GM21515 (cell line): ENCODE measurements around the gene KIF26B.
"Not testable (repeated sequence)": the region's sequence is repeated elsewhere in the genome, so short reads cannot be mapped to it uniquely, and the experiment has no call there.

Source experiments
- ATAC-seq: cut with Tn5 transposase; IDR thresholded peaks from one replicate; pipeline ENCODE4 v1.9.1; 2021; ENCODE audit not compliant: unreplicated experiment

KIF26B gene

DNA sequence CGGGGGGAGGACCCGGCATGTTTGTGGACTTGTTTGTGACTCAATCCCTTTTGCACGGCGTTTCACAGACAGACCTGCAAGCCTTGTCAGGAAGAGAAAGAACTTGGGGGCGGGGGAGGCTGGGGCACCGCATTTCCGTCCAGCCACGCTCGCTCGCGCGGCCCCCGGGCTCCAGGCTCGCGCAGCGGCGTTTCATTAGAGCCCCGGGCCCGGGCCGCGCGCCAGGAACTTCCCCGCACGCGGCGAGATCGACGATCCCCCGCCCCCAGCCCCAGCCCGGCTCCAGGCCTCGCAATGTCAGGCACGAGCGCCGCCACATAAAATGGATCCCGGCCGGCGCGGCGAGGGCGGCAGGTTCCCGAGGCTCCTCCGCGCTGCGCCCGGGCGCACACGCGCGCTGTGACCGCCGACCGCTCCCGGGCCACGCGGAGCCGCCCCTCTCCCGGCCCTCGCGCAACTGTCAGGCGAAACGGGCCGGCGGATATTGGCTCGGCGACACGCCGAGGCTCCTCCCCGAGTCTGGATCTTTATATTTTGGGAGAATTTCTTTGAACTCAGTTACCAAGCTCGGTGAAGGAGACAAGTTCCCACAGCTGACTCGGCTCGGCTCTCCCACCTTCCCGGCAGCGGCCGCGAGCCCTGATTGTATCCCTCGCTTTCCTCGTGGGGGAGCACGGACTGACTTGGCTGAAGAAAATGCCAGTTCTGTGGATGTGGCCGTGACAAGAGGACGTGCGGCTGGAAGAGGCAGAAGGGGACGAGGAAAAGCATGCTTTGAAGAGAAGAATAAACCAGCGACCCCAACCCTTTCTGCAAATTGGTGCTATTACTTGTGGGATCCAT, at the start of gene KIF26B:
TSS of gene KIF26B (plus strand) at position 557 of the 843 bp plus-strand sequence. CDS start 440 bp downstream, outside the sequence.
- ATAC-seq = no peak

DNA sequence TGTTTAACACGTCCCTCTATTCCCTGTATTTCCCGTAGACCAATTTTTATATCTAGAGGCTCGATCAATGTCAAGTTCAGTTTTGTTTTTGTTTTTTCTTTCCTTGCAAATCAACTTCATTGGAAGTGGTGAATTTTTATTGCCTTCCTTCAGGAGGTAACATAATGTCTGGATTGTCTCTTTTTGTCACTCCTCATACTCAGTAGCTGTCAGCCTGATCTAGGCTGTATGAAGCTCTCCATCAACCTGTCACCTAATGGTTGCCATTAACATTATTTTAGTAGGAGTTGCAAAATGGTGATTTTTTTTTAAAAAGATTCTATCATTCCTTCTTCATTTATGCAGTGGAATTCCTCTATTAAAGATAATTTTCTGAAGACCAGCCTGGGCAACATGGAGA, 49.7 kb upstream of the KIF26B start:
- no peak for ATAC-seq

DNA sequence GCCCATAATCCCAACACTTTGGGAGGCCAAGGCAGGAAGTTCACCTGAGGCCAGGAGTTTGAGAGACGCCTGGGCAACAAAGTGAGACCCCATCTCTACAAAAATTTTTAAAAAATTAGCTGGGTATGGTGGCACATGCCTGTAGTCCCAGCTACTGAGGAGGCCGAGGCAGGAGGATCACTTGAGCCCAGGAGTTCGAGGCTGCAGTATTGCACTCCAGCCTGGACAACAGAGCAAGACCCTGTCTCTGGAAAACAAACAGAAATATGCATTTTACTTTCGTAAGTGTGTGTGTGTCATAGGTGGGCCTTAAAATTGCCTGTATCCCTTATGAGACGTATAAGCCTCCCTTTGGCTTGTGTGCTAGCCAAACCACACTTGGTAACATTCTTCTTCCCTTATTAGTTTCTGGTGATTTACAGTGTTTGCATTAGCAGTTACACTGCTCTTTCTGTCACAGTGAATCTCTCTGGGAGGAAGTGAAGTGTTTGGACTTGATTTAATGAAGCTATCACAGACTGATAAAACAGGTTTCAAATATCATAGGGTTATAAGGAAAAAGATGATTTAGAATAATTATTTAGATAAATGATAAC, 48.9 kb upstream of the KIF26B start:
- no peak for ATAC-seq

DNA sequence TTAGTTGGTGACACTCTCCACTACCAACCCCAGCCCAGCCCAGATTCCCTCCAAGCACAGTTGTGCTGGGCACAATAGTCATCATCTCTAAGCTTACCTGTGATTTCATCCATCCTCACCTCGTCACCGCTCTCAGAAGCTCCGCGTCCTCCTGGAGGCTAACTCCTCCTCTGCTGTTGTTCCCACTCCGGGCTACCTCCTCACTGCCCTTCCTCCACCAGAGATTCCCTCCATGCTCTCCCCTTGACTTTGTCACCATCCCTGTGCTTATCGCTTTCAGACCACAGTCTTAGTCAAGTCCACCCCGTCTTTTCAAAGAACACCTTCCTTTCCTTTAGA, 47.0 kb upstream of the KIF26B start:
- ATAC-seq = no peak

DNA sequence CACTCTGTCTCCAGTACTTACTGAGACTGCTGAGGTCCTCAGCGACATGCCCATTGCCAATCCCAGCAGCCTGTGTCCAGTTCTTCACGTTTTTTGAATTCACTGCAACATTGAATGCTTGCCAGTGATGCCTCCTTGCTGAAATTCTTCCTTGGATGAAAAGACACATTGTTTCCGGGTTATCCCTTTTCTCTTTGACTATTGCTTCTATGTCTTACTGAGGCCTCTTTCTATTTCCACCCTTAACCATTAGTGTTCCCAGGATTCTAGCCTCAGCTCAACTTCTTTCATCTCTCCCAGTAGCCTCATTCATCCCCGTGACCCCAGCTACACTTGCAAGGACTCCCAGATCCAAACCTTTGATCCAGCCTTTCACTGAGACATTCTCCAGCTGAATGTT, 46.5 kb upstream of the KIF26B start:
- no peak for ATAC-seq

DNA sequence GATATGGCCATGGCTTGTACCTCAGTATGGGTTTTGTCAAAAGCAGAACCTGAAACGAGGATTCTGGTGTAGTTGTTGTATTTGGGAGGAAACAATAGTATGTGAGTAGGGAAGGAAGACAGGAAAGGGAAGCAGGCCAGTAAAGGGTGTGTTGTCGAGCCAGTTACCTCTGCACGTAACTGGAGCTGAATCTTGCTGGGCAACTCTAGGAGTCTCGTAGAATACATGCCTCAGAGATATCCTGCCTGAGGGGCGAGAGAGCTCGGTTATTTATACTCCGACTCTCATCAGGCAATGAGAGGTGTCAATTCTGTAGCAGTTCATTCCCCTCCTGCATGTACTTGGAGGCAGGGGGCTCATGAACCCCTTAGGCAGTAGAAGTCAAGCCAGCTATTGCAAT, 45.9 kb upstream of the KIF26B start:
- ATAC-seq = no peak

DNA sequence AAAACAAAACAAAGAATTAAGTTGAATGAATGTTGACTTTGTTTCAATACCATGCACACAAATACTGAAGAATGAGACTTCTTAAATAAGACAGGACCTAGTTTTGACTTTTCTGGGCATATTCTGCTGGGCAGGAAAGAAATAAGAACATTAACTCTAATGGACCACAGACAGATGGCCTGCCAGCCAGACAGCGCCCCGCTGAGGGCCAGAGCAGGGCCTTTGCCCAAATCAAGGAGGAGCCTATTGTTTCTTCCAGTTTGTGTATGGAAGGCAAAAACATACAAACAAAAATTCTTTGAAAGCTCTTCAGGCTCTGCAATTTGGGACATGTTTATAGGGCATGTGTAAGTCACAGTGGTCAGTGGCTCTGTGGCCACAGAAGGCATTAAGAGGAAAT, 44.4 kb upstream of the KIF26B start:
- ATAC-seq = no peak

DNA sequence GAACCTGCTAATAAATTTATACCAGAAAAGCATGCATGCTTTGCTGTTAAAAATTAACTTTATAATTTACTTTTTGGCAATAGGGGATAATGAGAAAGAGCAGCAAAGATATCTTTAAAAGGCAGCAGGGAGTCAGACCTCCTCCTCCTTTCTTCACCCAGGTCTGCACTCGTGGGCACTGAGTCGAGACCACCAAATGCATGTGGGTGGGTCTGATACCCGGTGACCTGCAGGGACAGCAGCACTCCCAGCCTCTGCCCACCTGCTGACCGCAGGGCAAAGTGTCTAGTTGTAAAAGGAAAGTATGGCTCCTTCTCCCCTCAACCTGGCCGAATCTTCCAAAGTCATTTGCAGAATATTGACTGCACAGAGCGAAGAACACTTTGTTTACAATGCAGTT, 43.7 kb upstream of the KIF26B start:
- ATAC-seq = no peak

DNA sequence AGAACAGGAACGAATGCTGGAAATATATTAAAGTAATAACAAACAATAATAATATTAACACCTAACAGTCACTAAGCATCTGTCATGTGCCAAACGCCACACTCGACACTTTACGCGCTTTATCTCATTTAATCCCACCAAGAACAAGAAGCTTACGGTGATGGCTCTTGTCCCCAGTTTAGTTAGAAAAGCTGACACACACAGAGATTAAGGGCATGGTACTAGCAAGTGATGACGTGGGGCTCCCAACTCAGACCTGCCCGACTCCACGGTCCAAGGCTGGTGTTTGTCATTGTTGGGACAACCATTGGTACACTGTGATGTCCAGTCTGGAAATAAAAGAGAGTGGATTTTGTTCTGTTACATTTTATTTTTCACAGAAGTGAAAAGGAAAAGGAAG, 41.1 kb upstream of the KIF26B start:
- ATAC-seq = no peak

DNA sequence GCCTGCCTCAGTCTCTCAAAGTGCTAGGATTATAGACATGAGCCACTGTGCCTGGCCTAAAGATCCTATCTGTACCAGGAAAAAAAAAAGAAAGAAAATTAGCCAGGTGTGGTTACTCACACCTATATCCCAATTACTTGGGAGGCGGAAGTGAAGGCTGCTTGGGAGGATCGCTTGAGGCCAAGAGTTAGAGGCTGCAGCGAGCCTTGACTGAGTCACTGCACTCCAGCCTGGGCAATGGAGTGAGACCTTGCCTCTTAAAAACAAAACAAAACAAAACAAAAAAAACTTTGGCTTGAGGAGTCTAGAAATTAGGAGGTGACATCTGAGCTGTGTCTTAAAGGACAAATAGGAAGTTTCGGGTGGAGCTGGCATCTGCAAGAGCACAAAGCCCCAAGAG, 38.7 kb upstream of the KIF26B start:
- ATAC-seq = no peak

DNA sequence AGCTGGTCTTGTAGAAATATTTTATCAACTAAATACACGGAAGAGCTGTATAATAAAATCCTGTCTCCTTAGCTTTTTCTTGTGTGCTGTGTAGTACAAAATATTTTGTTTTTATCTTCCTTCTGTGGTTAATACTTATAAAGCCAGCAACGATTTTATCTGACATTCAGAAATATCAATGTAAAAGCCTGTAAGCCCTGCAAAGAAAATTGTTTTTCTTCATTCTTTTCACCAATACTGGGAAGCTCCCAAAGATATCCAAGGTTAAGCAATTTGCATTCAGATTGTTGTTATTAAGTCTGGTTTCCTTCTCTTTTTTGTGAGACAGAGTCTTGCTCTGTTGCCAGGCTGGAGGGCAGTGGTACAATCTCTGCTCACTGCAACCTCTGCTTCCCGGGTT, 38.0 kb upstream of the KIF26B start:
- ATAC-seq = no peak

DNA sequence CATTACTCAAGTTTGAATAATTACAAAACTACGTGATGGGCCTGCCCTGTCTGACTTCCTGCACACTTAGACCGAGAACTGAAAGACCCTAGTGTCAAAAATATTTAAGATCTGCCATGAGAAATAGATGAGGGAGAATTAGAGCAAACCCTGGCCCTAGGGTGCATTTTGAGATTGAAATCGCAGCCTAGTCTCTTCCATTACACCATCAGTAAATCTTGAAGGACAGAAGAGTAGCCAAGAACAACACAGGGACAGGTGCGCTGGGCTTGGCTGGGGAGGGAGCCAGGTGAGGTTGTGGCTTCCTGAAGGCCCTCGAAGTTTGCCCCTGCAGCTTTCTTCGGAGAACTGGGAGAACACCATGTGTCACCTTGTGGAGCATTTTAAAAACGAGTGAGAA, 36.7 kb upstream of the KIF26B start:
- ATAC-seq = no peak

DNA sequence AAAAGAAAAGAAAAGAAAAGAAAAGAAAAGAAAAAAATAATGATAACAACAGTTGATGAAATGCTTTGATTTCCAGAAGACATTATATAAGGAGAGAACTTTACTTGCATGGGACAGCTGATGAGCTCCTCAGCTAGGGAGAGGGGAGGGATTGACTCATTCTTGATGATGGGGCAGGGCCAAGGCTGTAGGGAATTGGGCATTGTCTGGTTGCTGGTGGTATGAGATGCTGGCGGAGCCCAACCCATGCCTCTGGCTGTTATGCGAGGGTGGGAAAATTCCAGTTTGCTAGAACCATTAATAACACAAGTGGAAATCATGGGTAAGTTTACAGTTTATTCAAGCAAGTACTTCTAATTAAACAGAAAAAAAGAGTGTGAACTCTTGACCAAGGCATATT, 36.0 kb upstream of the KIF26B start:
- no peak for ATAC-seq

DNA sequence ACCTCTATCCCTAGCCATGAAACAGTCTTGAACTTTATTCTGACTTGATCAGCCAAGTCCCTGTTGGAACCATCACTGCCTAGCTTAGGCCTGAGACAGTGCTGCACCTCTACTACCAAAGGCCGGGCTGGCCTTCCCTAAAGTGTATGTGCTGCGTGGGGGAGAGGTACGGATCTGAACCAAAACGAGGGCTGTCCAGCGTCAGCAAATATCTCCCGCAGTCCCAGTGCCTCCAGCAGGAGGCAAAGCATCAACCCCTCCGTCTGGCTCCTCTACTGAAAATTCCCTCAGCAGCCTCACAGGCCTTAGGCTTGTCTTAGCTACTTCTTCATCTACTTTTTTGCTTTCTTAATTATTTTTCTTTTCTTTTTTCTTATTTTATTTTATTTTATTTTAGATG, 33.3 kb upstream of the KIF26B start:
- no peak for ATAC-seq

DNA sequence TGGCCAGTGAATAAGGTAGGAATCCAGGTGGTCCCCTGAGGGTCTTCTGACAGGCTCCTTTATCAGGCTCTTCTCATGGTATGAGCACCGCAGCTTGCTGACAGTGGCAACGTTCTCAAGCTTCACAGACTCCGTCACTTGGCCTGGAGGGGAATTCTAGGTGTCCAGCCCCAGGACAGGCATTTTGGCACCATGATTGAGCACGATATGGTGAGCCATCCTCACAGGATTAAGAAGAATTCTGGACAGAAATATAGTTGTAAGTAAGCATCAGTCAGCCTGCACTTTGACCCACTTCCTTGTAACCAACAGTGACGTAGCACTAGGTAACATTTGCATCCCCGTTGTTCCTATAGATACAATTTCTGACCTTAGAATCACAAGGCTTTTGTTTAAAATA, 30.5 kb upstream of the KIF26B start:
- ATAC-seq = no peak

DNA sequence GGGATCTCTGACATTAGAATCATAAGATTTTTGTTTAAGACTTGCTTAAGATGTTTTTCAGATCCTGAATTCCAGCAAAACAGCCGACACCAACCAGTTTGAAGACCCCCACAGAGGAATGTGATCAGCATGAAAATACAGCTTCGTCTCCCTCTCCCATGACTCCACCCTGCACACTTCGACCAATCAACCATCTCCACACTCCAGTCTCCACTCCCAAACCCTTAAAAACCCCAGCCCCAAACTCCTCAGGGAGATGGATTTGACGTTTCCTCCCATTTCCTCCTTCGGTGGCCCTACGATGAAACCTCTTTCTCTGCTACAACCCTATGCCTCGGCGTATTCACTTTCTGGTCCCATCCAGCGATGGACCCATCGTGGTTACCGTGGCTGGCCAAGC, 30.1 kb upstream of the KIF26B start:
- no peak for ATAC-seq

DNA sequence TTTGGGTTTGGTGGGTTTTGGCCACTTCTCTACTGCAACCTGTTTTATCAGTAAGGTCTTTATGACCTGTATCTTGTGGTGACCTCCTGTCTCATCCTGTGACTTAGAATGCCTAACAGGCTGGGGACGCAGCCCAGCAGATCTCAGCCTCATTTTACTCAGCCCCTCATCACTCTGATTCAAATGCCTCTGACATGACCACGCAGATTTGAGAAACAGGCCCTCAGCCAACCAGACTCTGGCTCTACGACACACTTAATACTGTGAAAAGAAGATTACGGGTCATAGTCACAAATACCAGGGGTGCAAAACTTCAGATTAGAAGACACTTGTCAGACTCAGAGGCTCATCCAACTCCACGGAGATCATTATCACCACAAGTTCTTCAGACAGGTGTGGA, 28.3 kb upstream of the KIF26B start:
- no peak for ATAC-seq

DNA sequence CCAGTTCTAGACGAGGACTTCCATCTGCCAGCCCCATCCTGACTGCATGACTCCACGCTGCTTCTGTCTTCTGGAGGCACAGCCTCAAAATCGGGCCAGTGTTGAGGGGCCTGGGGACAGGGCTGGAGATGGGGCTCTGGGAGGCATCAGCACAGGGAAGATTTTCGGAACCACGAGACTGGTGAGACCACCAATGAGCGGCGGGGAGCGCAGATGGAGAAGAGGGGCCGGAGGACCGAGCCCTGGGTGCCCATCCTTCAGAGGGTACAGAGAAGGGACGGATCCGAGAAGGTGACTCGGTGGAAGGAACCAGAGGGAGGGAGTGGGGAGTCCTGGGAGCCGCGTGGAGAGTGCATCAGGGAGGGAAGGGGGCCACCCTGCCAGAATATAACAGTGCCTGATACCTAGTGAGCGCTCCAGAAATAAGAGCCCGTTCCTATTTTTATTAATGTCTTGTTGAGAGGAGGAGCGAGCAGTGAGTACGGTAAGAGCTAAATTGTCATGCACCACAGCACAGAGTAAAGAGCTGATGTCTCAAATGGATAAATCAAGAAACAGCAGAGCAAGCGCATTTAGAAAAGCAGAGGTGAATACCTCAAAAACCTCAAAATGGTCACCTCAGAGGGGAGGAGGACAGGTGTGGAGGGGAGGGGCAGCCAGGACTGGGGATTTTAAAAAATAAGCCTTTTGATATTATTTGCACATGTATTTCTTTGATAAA, 26.2 kb upstream of the KIF26B start:
- no peak for ATAC-seq

DNA sequence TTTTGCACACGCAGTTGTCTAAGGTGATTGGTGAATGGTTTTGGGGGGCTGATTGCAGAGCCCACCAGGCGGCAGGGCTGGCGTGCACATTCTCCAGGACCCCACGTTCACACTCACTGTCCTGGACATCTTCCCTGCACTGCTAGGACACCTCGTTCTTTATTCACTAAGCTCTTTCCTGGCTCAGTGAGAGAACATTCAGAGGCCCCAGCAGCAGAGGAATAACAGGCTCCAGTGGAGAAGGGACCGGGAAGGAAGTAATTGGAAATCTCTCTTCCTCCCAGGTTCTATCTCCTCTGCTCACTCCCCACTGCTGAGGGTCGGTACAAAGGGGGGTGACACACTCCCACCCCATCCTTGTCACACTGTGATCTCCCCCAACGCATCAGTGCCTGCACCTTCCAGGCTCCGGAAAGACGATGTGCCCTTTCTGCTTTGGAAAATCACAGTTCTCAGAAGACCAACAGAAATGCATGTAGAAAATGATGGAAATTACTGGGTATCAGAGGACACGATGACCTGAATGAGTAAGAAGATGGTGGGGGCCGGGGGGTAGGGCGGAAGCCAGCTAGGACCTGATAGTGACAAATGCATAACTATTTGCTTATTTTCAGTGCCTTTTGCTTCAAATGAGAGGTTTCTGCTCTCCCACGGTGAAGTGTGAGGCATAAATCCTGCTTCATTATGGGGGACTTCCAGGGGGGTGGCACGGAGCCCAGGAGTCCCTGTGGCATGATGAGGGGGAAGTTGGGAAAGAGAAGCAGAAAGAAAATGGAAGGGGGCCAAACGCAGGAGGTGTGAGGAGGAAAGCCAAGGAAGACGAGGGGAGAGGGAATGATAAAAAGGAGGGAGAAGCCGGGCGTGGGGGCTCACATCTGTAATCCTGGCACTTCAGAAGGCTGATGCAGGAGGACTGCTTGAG, 25.2 kb upstream of the KIF26B start:
- ATAC-seq = no peak

DNA sequence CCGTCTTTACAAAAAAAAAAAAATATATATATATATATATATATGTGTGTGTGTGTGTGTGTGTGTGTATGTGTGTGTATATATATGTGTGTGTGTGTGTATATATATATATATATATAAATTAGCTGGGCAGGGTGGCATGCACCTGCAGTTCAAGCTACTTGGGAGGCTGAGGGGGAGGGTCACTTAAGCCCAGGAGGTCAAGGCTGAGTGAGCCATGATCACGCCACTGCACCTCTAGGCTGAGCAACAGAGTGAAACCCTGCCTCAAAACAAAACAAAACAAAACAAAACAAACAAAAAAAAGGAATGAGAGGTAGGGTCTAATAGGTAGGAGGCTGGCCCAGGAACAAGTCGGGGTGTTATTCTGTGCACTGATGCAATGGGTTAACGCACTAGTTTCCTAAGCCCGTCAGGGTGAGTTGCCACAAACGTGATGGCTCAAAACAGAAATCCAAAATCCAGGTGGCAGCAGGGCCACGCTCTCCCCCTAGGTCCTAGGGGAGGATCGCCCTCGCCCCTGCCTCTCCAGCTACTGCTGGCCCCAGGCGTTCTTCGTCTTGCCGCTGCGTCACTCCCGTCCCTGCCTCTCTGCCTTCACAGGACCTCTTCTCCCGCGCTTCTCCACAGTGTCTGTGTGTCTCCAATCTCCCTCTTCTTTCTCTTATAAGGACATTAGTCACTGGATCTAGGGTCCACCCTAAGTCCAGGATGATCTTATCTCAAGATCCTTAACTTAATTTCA, 24.3 kb upstream of the KIF26B start:
- not testable (repeated sequence) for ATAC-seq

DNA sequence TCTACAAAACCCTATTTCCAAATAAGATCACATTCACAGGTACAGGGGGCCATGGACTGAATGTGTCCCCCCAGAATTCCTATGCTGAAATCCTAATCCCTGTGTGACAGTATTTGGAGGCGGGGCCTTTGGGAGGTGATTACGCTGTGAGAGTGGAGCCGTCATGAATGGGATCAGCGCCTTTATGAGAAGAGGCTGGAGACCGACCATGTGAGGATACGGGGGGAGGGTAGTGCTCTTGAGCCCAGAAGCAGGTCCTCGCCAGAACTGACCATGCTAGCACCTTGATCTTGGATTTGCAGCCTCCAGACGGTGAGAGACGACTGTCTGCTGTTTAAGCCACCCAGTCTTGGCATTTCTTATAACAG, 23.8 kb upstream of the KIF26B start:
- no peak for ATAC-seq
